ENCODE results near the gene CACNA1A. TPM values are rescaled to one million over a fixed set of nuclear protein-coding genes. Genes with fewer than 3 reads are reported as not detected.

The CACNA1A gene
- total RNA-seq, 4 donors from 2014 or later: 1.1 TPM; not detected in 3

GRCh38 chr19:13353625-13354024 lies 152.7 kb downstream of the CACNA1A start:
- TF ChIP-seq POLR2A (IDR thresholded peaks at IDR 0.05) (no peak), CTCF (IDR thresholded peaks at IDR 0.05) (no peak)
- WGBS, 2 donors: 57 to 63% methylated on average over 3 of the region's 3 CpGs
- Histone ChIP-seq H3K27ac (no peak overlapping the region), H3K9me3 (peaks cover 0 to 14% (median 6%) of the 10 kb centered on the region in 3 donors), H3K27me3 (peaks cover 0 to 53% (median 0%) of the 10 kb centered on the region in 4 donors), H3K36me3 (no peaks in the 10 kb centered on the region), H3K4me1 (no peaks in the 10 kb centered on the region), H3K4me3 (no peak overlapping the region)
- intact Hi-C loops (cut with DNase I): no loop called here
- no peak for DNase-seq

GRCh38 chr19:13350759-13351158 lies 155.5 kb downstream of the CACNA1A start:
- intact Hi-C loops (cut with DNase I): no loop called here
- no peak overlapping the region for H3K4me3 ChIP-seq

GRCh38 chr19:13350072-13350471 lies 156.2 kb downstream of the CACNA1A start:
- TF ChIP-seq POLR2A (IDR thresholded peaks at IDR 0.05): no peak
- TF ChIP-seq CTCF (IDR thresholded peaks at IDR 0.05): no peak
- Histone ChIP-seq H3K9me3 (peaks cover 0 to 14% (median 6%) of the 10 kb centered on the region in 3 donors), H3K4me3 (no peak overlapping the region), H3K4me1 (no peaks in the 10 kb centered on the region), H3K27me3 (peaks cover 0 to 35% (median 0%) of the 10 kb centered on the region in 4 donors), H3K27ac (no peak overlapping the region), H3K36me3 (no peaks in the 10 kb centered on the region)
- intact Hi-C loops (cut with DNase I): no loop called here
- WGBS, 2 donors: 88 to 96% methylated on average over 2 to 4 of the region's 4 CpGs
- no peak for DNase-seq

More at GRCh38 chr19:13350759-13351158, 155.5 kb downstream of the CACNA1A start:
- H3K27ac ChIP-seq: no peak overlapping the region
- H3K27me3 ChIP-seq: peaks cover 0 to 42% (median 0%) of the 10 kb centered on the region in 4 donors
- peaks cover 0 to 14% (median 6%) of the 10 kb centered on the region in 3 donors for H3K9me3 ChIP-seq
- no peak for DNase-seq
- 83 to 85% methylated on average over 6 of the region's 6 CpGs for WGBS, 2 donors
- no peak for TF ChIP-seq CTCF (IDR thresholded peaks at IDR 0.05)
- H3K4me1 ChIP-seq: no peaks in the 10 kb centered on the region
- no peaks in the 10 kb centered on the region for H3K36me3 ChIP-seq

GRCh38 chr19:13347367-13347766 lies 158.9 kb downstream of the CACNA1A start:
- H3K4me3 ChIP-seq: no peak overlapping the region
- peaks cover 0 to 15% (median 0%) of the 10 kb centered on the region in 4 donors for H3K27me3 ChIP-seq
- H3K36me3 ChIP-seq: no peaks in the 10 kb centered on the region
- peaks cover 0 to 20% (median 6%) of the 10 kb centered on the region in 3 donors for H3K9me3 ChIP-seq
- no peak overlapping the region for H3K27ac ChIP-seq
- TF ChIP-seq CTCF (IDR thresholded peaks at IDR 0.05): no peak
- TF ChIP-seq POLR2A (IDR thresholded peaks at IDR 0.05): no peak
- intact Hi-C loops (cut with DNase I): no loop called here
- 84 to 87% methylated on average over 12 of the region's 12 CpGs for WGBS, 2 donors
- DNase-seq: no peak
- H3K4me1 ChIP-seq: no peaks in the 10 kb centered on the region

GRCh38 chr19:13343514-13343913 lies 162.8 kb downstream of the CACNA1A start:
- TF ChIP-seq CTCF (IDR thresholded peaks at IDR 0.05) (no peak), POLR2A (IDR thresholded peaks at IDR 0.05) (no peak)
- intact Hi-C loops (cut with DNase I): no loop called here
- Histone ChIP-seq H3K4me3 (no peak overlapping the region), H3K36me3 (no peaks in the 10 kb centered on the region), H3K27me3 (peaks cover 0 to 15% (median 0%) of the 10 kb centered on the region in 4 donors), H3K27ac (no peak overlapping the region), H3K9me3 (peaks cover 0 to 6% (median 0%) of the 10 kb centered on the region in 3 donors), H3K4me1 (no peaks in the 10 kb centered on the region)
- no peak for DNase-seq
- 63 to 75% methylated on average over 2 of the region's 2 CpGs for WGBS, 2 donors

Measured in esophagus squamous epithelium (tissue), 5 donors.